Ishikawa (cell line): Measurements from ENCODE around the gene SLC35E1.

Experiments used
- CEBPB ChIP-seq: IDR thresholded peaks from 2 replicates; pipeline ENCODE4 v1.6.1; 2012
- CREB1 ChIP-seq: IDR thresholded peaks from 2 replicates; pipeline ENCODE4 v1.6.1; 2012; ENCODE audit warnings: low read depth
- EGR1 ChIP-seq: IDR thresholded peaks from 2 replicates; pipeline ENCODE4 v1.6.1; 2012
- EP300 ChIP-seq: IDR thresholded peaks from 2 replicates; pipeline ENCODE4 v1.6.1; 2012; ENCODE audit warnings: borderline replicate concordance
- FOXM1 ChIP-seq: IDR thresholded peaks from 2 replicates; pipeline ENCODE4 v1.6.1; 2012; ENCODE audit warnings: low read depth, borderline replicate concordance
- MAX ChIP-seq: IDR thresholded peaks from 2 replicates; pipeline ENCODE4 v1.6.1; 2012
- NFIC ChIP-seq: IDR thresholded peaks from 2 replicates; pipeline ENCODE4 v1.6.1; 2012
- RAD21 ChIP-seq: IDR thresholded peaks from 2 replicates; pipeline ENCODE4 v1.6.1; 2012; ENCODE audit warnings: low read depth
- REST ChIP-seq: IDR thresholded peaks from 2 replicates; pipeline ENCODE4 v1.6.1; 2012; ENCODE audit warnings: low read depth, mild to moderate bottlenecking
- TAF1 ChIP-seq: IDR thresholded peaks from 2 replicates; pipeline ENCODE4 v1.6.1; 2012; ENCODE audit warnings: low read depth, mild to moderate bottlenecking
- TCF12 ChIP-seq: IDR thresholded peaks from 2 replicates; pipeline ENCODE4 v1.6.1; 2012; ENCODE audit warnings: low read depth
- TEAD4 ChIP-seq: IDR thresholded peaks from 2 replicates; pipeline ENCODE4 v1.6.1; 2012
- USF1 ChIP-seq: IDR thresholded peaks from 2 replicates; pipeline ENCODE4 v1.6.1; 2012
- YY1 ChIP-seq: IDR thresholded peaks from 2 replicates; pipeline ENCODE4 v1.6.1; 2012; ENCODE audit warnings: low read depth
- ZBTB7A ChIP-seq: IDR thresholded peaks from 2 replicates; pipeline ENCODE4 v1.6.1; 2012; ENCODE audit warnings: low read depth

SLC35E1 gene

GRCh38 chr19:16594681-16595091 lies 22.5 kb upstream of the SLC35E1 start:
- TF ChIP-seq REST, result no peak
- TF ChIP-seq USF1, result no peak

- TF ChIP-seq TCF12 (no peak), YY1 (no peak), ZBTB7A (no peak), EGR1 (no peak), TAF1 (no peak)
These were observed 21.9 kb upstream of the SLC35E1 start for GRCh38 chr19:16594131-16594586.

GRCh38 chr19:16593181-16593580 lies 21.0 kb upstream of the SLC35E1 start:
- no peak for TF ChIP-seq TCF12
- no peak for TF ChIP-seq CREB1
- no peak for TF ChIP-seq USF1
- TF ChIP-seq FOXM1, result no peak
- TF ChIP-seq REST, result no peak
- no peak for TF ChIP-seq ZBTB7A
- no peak for TF ChIP-seq TEAD4
- no peak for TF ChIP-seq TAF1
- TF ChIP-seq EGR1, result no peak
- TF ChIP-seq CEBPB, result no peak
- no peak for TF ChIP-seq NFIC
- TF ChIP-seq EP300, result no peak
- no peak for TF ChIP-seq YY1
- TF ChIP-seq MAX, result no peak
- no peak for TF ChIP-seq RAD21

- no peak for TF ChIP-seq CEBPB
- no peak for TF ChIP-seq ZBTB7A
- no peak for TF ChIP-seq FOXM1
- no peak for TF ChIP-seq CREB1
- TF ChIP-seq TEAD4, result no peak
- no peak for TF ChIP-seq MAX
- TF ChIP-seq YY1, result no peak
- TF ChIP-seq RAD21, result no peak
- TF ChIP-seq REST, result no peak
- TF ChIP-seq EGR1, result no peak
- no peak for TF ChIP-seq EP300
- TF ChIP-seq USF1, result no peak
- TF ChIP-seq NFIC, result no peak
- no peak for TF ChIP-seq TAF1
- no peak for TF ChIP-seq TCF12
These were observed 19.8 kb upstream of the SLC35E1 start for GRCh38 chr19:16591803-16592556.
